Muscle of arm (tissue), 12 donors: ENCODE results near the gene TMEFF2. TPM values are rescaled to one million over a fixed set of nuclear protein-coding genes. Genes with fewer than 3 reads are reported as not detected.
A peak's percentile ranks its signal among the peaks of the same experiment; 100 is the strongest.

ENCODE experiments used
- DNase-seq: peaks from one replicate; pipeline ENCODE4 v3.0.0-alpha.2; 2013
- polyA plus RNA-seq, 12 donors: library from polyadenylated mRNA; unstranded; fragments of 120-200 nt; gene quantifications; one replicate each; pipeline ENCODE4 v1.2.1, GENCODE V29; 2013; ENCODE audit not compliant: insufficient read length in 12 of 12

TMEFF2 gene
- polyA plus RNA-seq, 12 donors: 13.7 to 33.3 (median 26.2) TPM; not detected in 1

DNA sequence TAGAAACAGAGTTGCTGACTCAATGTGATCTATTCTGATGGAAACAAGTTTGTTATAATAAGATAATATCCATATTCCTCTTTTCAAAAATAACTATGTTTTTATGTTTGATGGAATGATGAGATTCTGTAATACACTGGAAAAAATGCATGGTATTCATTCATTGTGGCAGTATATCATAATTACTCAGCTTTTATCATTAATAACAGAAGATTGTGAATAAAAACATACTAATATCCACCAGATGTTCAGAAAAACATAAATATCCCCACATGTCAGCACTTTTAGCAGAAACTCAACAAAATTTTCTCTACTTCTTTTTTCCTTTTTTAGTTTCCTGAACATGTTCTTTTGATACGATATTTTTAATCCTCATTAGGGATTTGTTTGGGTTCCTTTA, 217.0 kb downstream of the TMEFF2 start:
- peak; percentile 14 for DNase-seq

DNA sequence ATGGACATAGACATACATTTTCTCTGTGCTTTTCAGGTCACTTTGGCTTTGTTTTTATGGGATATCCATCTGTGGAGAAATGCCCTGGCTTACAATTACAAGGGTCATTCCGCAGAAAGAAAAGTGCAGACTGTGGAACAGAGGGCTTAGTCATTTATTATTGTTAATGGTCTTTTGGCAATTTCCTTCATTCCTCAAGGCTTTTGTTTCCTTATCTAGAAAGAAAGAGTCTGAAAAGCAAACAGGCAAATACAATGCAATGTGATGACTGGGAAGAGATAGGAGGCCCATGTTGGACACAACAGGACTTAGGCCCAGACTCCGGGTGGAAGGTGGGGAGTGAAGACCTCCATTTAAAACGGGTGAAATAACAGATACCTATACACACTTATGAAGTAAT, 218.3 kb downstream of the TMEFF2 start:
- no peak for DNase-seq

DNA sequence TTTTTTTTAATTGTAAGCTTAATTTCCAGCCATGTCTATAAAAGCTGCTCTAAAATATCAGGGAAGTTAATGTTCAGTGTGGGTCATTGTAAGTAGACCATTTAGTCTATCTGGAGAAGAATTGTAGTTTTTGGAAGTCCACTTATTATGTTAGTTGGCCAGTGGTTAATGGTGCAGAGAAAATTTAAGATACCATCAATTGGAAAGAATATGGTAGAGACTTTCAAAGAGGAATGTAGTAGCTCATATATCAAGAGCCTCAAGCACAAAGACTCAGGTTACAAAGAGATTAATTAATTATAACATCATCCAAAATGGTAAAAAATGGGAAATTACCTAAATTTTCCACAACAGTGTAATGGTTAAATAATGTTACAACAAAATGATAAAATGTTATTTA, 220.1 kb downstream of the TMEFF2 start:
- DNase-seq: no peak

DNA sequence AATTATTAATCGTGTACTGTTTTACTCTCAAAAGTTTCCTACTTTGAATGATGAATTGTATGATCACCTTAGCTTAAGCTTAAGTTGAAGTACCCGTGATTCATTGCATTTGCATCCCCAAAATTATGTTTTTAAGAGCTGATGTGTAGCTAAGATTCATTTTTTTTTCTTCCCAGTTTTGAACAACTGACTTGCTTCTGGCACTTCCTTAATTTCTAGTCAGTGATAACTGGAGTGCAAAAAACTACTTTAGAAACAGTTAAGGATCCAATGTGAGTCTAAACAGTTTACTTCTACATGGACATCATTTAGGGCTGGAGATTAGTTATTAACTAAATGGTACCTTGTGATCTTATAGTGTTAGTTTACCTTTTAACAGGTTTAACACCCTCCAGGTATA, 223.9 kb downstream of the TMEFF2 start:
- no peak for DNase-seq

DNA sequence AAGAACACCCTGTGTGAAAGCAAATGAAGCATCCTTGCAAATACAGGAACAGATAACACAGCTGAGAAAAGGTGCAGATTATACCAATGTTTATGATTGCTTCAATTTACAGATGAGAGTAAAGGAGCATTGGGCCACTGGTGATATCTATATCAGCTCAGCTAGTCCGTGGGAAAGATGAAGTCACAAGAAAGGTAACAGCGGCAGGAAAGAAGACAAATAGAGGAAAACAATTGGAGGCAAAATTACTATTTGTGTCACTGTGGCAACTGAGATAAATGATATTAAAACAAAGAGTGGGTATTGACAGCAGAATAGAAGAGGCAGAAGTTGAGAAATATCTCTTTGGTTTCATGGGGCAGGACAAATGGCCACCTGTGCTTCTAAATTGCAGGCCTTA, 226.6 kb downstream of the TMEFF2 start:
- DNase-seq: no peak

DNA sequence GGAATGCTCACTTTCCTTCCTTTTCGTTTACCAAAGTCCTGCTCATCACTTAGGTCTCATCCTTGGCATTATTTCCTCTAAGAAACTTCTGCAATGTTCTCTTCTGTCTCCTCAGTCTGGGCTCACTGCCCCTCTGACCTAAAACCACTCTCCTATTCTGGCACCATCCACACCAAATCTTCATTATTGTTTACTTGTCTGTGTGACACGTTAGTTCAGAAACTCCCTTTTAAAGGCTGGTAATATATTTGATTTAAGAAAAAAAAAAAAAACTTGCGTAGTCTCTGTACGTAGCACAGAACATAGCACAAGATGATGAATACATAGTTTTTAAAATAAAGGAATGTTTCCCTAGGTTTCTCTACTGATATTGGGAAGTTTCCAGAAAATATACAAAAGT, 229.0 kb downstream of the TMEFF2 start:
- no peak for DNase-seq

DNA sequence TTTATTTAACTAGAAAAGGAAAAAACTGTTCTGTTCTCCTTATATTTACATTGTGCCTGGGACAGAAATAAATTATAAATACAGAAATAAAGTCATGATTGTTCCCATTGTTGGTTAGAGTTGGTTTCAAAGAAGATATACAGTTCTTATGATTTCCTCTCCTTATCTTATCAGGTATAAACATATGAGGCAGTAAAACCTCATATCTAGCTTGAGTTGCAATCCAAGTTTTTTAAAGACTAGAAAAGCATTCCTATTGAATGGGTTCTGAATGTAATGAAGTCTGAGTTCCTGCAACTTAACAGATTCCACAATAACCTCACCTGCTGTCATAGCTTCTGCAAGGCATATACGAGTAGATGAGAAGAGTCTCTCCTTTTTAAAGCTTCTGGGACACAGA, 233.2 kb downstream of the TMEFF2 start:
- no peak for DNase-seq

DNA sequence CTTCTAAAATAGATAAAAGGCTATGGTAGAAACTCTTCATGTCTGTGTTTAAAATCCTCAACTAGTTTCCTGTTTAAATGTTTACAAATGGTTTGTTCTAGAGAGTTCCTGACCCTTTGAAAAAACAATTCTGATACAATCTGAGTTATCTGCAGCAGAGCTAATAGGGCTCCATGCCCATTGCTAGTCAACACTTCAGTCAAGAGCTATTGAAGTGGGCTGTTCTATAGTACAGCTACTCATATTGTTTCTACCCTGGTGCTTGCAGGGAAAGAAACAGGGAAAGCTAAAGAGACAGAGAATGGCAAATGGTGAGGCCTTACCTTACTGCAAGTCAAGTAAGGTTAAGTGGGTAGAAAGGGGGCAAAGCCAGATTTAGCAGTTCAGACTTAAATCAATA, 235.5 kb downstream of the TMEFF2 start:
- DNase-seq: no peak

DNA sequence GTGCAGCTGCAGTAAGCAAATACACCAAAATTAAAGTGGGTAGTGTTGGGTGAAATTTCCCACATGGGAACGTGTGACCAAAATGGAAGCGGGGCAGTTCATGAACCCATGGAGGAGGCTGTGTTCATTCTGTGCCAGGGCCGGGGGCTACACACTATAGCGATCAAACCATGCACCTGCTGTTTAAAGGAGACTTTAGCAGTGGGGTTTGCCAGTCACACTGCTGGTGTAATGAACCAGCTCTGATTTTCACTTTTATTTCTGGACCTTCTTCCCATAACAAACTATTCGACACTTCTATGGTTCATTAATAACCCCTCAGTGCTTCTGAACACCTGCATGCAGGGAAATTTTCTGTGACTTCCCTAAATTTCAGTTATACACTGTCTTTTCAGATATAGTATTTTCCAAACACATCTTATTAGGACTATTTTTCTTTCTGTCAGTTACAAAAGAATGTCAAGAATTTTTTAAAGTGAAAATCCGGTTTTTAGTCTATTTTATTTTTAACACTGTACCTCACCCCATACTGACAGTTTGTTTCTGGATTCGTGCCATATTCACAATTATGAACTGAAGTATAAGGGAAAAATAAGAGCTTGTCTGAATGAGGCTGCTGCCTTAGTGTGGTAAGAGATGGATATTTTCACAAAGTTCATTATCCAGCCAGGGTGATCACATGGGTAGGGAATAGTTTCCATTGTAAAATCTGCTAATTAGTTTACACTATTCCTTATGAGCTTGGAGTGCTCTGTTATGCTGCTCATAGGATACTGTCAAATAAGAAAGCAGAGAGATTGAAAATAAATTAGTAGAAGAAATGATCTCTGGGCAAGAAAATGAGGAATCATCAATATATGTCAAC, 236.5 kb downstream of the TMEFF2 start:
- DNase-seq: no peak

DNA sequence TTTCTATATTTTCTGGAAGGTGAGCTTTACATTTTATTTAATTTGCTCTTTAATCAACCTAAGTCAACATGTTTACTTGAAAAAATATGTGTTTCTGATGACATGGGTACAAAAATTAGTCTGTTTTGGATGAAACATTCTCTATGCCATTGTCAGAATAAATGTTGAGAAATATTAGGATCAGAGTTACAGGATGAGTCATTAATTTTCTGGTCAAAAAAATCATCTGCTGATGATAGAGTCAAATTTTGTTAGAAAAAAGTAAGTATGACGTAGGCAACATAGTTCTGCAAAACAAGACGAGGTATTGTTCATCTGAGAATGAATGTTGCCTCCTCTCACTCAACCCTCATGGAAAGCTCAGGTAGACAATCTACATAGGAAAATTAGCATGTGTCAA, 240.3 kb downstream of the TMEFF2 start:
- no peak for DNase-seq

DNA sequence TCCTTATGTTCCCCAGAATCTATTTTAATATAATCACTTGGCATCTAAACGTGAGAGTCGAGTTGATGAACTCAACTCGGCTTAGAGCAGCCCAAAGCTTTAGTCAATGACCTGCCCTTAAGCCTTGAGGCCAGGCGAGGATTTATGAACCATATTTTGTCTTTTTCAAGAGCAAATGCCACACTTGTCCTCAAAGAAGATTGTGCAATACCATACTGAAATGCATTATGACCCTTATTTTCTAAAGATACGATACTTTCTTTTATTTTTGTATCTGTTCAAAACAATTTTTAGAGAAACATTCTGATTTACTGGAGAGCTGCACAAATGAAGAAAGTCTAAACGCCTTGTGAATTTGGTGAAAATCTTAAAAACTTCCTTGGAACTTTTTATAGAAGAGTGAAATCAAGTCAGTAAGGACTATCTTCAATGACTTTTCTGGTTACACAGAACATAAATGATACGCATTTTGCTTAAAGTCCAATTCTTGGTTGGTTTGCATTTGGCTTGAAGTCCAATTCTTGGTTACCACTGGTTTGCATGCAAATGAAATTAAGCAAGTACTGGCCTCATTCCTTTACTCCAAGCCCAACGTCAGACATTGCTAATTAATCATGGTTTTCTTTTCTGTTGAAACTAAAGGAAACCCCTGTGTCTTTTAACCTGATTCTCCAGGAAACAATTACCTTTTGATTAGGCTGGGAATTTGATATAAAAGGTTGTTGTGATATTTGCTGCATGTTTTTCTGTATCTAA, 242.0 kb downstream of the TMEFF2 start:
- no peak for DNase-seq

DNA sequence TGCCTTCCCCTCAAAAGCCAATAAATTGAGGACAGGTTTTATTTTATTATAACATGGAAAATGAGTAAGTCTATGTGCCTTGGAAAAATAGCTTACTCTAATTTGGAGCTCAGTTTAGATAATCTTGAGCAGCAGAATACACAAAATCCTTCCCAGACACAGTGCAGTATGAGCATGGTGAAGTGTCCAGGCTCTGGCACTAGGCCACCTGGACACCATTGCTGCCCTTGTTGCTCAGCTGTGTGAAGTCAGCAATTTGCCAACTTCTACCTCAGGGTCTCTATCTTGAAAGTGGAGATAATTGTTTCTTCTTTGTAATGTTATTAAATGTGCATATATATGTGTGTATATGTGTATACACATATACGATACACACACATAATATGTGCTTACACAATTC, 242.9 kb downstream of the TMEFF2 start:
- no peak for DNase-seq

DNA sequence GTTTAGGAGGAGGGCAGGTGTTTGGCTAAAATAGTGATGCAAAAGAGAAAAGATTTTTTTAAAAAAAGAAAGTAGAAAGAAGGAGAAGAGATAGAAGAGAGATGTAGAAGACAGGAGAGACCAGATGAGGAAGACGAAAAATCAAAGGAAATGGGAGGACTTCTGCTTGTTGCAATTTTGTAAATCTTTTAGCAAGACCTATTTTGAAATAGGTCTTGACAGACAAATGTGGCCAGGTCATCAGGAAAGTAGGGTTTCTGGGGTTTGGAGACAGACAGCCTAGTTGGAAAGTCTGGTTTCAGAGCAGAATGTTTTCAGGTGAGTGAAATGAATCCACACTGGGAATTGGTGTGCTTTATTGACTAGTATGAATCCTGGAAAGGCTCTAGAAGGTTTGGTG, 243.4 kb downstream of the TMEFF2 start:
- DNase-seq: no peak

DNA sequence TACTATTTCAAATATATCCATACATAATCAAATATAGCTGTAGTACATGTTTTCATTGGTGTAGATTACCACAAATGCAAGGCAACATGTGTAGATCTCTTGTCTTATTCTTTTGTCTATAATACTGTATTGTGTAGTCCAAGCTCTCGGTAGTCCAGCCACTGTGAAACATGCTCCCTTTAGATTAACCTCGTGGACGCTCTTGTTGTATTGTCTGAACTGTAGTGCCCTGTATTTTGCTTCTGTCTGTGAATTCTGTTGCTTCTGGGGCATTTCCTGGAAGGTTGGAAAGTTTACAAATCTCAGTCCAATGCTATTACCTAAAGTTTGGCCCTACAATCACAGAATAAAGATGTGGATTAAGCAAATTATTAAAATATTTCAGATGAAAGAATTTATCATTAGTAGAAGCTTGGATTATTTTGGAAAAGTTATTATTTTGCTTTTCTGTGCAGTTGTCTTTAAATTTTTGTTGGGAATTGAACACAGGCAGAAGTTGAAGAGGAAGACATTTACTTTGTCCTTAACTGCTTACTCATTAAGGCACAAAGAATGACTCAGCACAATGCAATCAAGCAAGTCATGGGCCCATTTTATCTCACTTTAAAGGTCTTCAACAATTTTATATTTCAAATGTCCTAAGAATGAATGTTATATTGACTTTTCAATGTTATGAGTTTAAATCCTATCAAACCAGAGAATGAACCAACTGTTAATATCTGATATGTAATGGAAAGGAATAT, 244.4 kb downstream of the TMEFF2 start:
- no peak for DNase-seq

DNA sequence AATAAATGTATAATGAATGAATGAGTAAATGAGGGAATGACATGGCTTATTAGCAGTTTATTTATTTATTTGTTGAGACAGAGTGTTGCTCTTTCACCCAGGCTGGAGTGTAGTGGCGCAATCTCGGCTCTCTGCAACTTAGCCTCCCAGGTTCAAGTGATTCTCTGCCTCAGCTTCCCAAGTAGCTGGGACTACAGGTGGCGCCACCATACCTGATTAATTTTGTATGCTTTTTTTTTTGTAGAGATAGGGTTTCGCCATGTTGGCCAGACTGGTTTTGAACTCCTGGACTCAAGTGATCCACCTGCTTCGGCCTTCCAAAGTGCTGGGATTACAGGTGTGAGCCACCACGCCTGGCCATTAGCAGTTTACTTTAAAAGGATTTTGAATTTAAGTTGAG, 247.5 kb downstream of the TMEFF2 start:
- no peak for DNase-seq

DNA sequence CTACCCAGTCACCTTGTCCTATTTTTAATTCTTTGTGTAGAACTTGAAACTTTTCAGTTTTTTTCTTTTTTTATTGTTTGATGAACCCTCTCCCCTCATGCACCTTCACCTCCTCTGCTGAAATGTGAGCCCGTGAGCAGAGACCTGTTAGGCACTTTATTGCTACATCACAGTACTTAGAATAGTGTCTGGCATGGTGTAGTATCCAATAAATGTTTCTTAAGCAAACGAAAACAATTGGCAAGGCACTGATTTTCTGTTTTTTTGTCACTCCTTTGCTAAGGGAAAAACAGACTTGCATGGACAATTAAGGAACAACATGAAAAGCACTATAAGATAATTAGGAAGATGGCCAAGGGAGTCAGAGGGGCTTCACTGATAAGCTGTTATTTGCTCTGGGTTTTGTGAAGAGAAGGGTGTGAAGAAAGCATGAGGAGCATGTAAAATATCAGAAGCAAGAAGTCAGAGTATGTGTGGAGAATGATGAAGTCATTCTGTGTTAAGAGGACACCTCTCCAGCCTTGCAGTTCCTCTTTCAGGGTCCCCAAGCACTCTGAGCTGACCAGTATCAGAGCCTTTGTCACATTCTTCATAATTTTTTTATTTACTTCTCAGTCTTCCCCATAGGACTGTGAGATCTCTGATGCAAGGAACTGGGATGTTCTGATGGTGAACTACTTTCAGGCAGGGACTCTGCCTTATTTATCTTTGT, 248.1 kb downstream of the TMEFF2 start:
- no peak for DNase-seq

DNA sequence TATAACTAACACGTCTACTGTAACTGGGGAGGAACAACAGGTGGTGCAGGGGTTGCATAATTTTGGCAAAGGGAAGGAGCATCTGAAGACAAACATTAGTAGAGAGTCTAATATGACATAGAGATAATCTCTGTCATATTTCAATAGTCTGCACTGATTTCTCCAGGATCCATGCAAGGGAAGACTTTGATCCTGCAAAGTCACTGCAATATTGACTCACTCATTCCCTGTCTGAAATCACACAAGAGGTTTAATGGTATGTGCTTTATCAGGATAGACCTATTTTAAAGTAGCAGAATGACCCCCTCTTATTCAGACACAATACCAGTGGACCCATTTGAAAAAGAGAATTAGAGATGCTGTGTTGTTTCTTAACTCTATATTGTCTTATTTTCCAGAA, 249.1 kb downstream of the TMEFF2 start:
- no peak for DNase-seq

DNA sequence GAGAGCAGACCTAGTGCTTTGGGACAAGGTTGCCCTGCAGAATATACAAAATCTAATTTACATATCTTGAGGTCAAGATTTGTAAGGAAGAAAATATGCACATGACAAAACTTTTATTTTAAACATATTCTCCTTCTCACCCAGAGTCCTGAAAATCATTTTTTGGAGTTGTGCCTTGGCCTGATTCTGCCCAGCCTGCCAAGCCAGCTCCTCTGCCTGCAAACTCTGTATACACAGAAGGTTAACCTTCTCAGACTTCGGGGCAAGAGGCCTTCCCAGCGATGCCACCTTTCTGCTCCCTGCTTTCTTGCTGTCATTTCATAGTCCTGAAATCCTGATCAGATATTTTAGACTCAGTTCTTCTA, 252.0 kb downstream of the TMEFF2 start:
- no peak for DNase-seq

DNA sequence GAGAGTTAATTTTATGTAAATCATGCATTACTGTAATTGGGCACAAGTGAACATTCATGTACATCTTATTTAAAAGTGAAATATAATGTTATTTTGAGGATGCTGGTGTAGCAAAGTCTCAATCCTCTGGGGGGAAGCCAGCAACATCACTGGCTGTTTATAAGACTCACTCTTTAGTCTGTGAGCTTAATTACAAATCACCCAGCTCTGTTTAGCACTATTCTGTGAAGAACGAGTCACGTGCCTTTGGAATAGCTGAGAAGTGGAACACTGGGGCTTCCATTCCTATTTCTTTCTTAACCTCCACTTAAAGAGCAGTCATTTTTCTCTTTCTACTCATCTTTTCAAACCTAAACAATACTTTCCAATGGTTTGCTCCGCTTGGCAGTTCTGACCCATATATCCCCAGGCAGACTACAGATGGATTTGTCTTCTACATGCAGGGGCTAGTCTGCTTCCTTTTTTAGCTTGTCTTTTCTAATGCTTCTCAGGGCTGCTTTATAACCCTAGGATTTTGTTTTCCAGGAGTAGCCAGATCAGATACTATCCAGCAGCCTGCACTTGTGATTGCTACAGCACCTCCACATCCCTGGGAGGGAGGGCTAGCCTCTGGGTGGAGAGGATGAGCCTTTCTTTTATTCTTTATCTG, 252.5 kb downstream of the TMEFF2 start:
- DNase-seq: peak; percentile 12

DNA sequence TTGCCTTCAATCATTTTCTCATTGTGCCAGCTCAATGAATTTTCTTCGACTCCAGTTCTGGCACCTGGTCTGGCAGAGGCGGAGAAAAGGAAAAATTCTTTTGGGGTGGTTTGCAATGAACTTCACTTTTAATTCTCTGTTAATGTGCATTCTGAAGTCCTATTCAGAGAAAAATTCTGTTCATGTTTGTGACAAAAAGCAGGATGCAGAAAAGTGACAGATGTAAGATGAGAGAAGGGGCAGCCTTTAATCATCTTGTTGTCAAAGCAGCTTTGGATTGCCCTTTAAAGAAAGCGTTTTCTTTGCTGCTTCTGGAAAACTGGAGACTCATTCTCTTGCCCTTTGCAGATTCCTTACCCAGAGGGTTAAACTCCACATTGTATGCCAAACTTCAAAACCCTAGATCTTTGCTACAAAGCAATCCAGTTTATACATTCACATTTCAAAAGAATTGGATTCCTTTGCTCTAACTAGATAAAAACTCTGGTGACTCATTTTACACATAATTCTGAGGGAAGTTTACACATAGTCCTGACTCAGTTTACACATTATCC, 253.3 kb downstream of the TMEFF2 start:
- no peak for DNase-seq

DNA sequence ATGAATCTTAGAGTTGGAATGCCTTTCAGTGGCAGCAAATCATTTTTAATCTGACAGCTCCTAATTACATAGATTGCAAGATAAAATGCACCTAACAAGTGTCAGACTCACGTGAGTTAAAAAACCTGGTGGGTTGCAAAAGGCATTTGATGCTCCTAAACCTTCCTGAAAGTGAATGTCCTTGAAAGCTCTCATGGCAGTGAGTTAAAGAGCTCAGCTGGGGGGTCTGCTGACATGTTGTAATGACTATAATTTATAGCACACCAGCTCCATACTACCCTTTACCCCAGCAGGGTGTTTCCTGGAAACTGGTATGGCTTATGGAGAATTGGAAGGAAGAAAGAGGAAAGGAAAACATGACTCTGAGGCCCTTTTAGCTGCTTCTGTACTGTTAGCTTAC, 256.0 kb downstream of the TMEFF2 start:
- no peak for DNase-seq
